ENCODE data around the gene NEK10. TPM values are rescaled to one million over a fixed set of nuclear protein-coding genes. Genes with fewer than 3 reads are reported as not detected.
"Not testable (repeated sequence)": the region's sequence is repeated elsewhere in the genome, so short reads cannot be mapped to it uniquely, and the experiment has no call there.

NEK10 gene
- total RNA-seq, 1 experiment from 2014 or later: 0.66 TPM

- Histone ChIP-seq H3K4me2 (ENCODE audit: insufficient read depth, insufficient read length, low read length) (no peak overlapping the region), H3T11ph (ENCODE audit: low read length) (no peak overlapping the region), H4K91ac (ENCODE audit: insufficient read length, low read depth, low read length) (no peak overlapping the region), H3K27ac (ENCODE audit: insufficient read length, low read depth, low read length) (no peak overlapping the region), H4K8ac (replicated peaks; ENCODE audit: insufficient read length, low read depth, low read length) (no peak overlapping the region), H3K14ac (ENCODE audit: insufficient read depth, low read length) (no peak overlapping the region), H3K18ac (ENCODE audit: insufficient read length, low read depth, low read length) (no peak overlapping the region), H3K9ac (ENCODE audit: extremely low read depth, insufficient read length, low read length) (no peak overlapping the region), H2AK5ac (ENCODE audit: insufficient read length, low read length) (no peak overlapping the region), H3K79me2 (ENCODE audit: insufficient read depth, low read length) (no peaks in the 10 kb centered on the region), H2AFZ (ENCODE audit: low read length) (no peak overlapping the region), H2BK120ac (ENCODE audit: low read depth, low read length, poor library complexity, severe bottlenecking) (no peak overlapping the region), H3K79me1 (ENCODE audit: insufficient read depth, low read depth, low read length, poor library complexity, severe bottlenecking) (no peaks in the 10 kb centered on the region), H3K9me3 (ENCODE audit: control insufficient read depth, low read depth, low read length) (peaks cover 14% of the 10 kb centered on the region), H3K4ac (ENCODE audit: low read depth, low read length) (no peak overlapping the region), H4K20me1 (ENCODE audit: control insufficient read depth, insufficient read depth, insufficient read length) (no peaks in the 10 kb centered on the region), H3K27me3 (ENCODE audit: insufficient read depth, low read length) (no peaks in the 10 kb centered on the region), H2BK12ac (ENCODE audit: insufficient read length, low read depth, low read length) (no peak overlapping the region), H2BK20ac (ENCODE audit: low read depth, low read length, poor library complexity, severe bottlenecking) (no peak overlapping the region), H3K23ac (ENCODE audit: insufficient read length, low read depth, low read length) (no peak overlapping the region), H3K4me1 (ENCODE audit: insufficient read depth, low read length) (no peaks in the 10 kb centered on the region), H2BK5ac (ENCODE audit: insufficient read length, low read length) (no peak overlapping the region), H3K23me2 (ENCODE audit: insufficient read length, low read depth, low read length, poor library complexity, severe bottlenecking) (no peaks in the 10 kb centered on the region), H3K56ac (ENCODE audit: insufficient read length, low read depth, low read length) (no peak overlapping the region), H4K5ac (ENCODE audit: insufficient read length, low read depth, low read length) (no peak overlapping the region), H2BK15ac (ENCODE audit: low read depth, low read length) (no peak overlapping the region)
- Mint-ChIP-seq H3K27ac (no peak overlapping the region), H3K4me3 (no peak overlapping the region), H3K4me1 (peaks cover 7 to 8% of the 10 kb centered on the region in 2 experiments), H3K36me3 (ENCODE audit: insufficient read depth in 1 of 3, low read depth in 3 of 3) (peaks cover 24 to 32% (median 29%) of the 10 kb centered on the region in 3 experiments), H3K9me3 (peaks cover 32 to 38% of the 10 kb centered on the region in 2 experiments), H3K27me3 (ENCODE audit: low read depth) (no peaks in the 10 kb centered on the region; the same call in 1 of the 2 replicates)
- no peak for DNase-seq
- no CpG with 5 or more reads among the region's 1 CpG for WGBS (ENCODE audit: extremely low coverage, insufficient read length, low lambda C conversion rate)
- TF ChIP-seq, protein P1, sequence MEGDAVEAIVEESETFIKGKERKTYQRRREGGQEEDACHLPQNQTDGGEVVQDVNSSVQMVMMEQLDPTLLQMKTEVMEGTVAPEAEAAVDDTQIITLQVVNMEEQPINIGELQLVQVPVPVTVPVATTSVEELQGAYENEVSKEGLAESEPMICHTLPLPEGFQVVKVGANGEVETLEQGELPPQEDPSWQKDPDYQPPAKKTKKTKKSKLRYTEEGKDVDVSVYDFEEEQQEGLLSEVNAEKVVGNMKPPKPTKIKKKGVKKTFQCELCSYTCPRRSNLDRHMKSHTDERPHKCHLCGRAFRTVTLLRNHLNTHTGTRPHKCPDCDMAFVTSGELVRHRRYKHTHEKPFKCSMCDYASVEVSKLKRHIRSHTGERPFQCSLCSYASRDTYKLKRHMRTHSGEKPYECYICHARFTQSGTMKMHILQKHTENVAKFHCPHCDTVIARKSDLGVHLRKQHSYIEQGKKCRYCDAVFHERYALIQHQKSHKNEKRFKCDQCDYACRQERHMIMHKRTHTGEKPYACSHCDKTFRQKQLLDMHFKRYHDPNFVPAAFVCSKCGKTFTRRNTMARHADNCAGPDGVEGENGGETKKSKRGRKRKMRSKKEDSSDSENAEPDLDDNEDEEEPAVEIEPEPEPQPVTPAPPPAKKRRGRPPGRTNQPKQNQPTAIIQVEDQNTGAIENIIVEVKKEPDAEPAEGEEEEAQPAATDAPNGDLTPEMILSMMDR (conservative IDR thresholded peaks at IDR 0.05): no peak
These were observed 66.3 kb downstream of the NEK10 start for GRCh38 chr3:27302891-27303290.

- not testable (repeated sequence) for H3K4me1 ChIP-seq (ENCODE audit: insufficient read depth, low read length); H3K27me3 Mint-ChIP-seq (ENCODE audit: low read depth); H3K27ac ChIP-seq (ENCODE audit: insufficient read length, low read depth, low read length); H2BK20ac ChIP-seq (ENCODE audit: low read depth, low read length, poor library complexity, severe bottlenecking); H2BK120ac ChIP-seq (ENCODE audit: low read depth, low read length, poor library complexity, severe bottlenecking); H4K5ac ChIP-seq (ENCODE audit: insufficient read length, low read depth, low read length); H4K8ac ChIP-seq (replicated peaks; ENCODE audit: insufficient read length, low read depth, low read length); H3K56ac ChIP-seq (ENCODE audit: insufficient read length, low read depth, low read length); H4K91ac ChIP-seq (ENCODE audit: insufficient read length, low read depth, low read length); H2BK15ac ChIP-seq (ENCODE audit: low read depth, low read length); H3K23me2 ChIP-seq (ENCODE audit: insufficient read length, low read depth, low read length, poor library complexity, severe bottlenecking); H2BK12ac ChIP-seq (ENCODE audit: insufficient read length, low read depth, low read length); H3K27ac Mint-ChIP-seq; H2AFZ ChIP-seq (ENCODE audit: low read length); H3T11ph ChIP-seq (ENCODE audit: low read length); H3K4me1 Mint-ChIP-seq; H4K20me1 ChIP-seq (ENCODE audit: control insufficient read depth, insufficient read depth, insufficient read length); H3K79me2 ChIP-seq (ENCODE audit: insufficient read depth, low read length); H3K27me3 ChIP-seq (ENCODE audit: insufficient read depth, low read length); H2BK5ac ChIP-seq (ENCODE audit: insufficient read length, low read length); H3K4me2 ChIP-seq (ENCODE audit: insufficient read depth, insufficient read length, low read length); H3K4ac ChIP-seq (ENCODE audit: low read depth, low read length); H2AK5ac ChIP-seq (ENCODE audit: insufficient read length, low read length); H3K18ac ChIP-seq (ENCODE audit: insufficient read length, low read depth, low read length); H3K9ac ChIP-seq (ENCODE audit: extremely low read depth, insufficient read length, low read length); H3K14ac ChIP-seq (ENCODE audit: insufficient read depth, low read length); H3K23ac ChIP-seq (ENCODE audit: insufficient read length, low read depth, low read length); H3K4me3 Mint-ChIP-seq; DNase-seq; H3K79me1 ChIP-seq (ENCODE audit: insufficient read depth, low read depth, low read length, poor library complexity, severe bottlenecking)
- H3K36me3 Mint-ChIP-seq (ENCODE audit: insufficient read depth in 1 of 3, low read depth in 3 of 3): peaks cover 24 to 32% (median 29%) of the 10 kb centered on the region in 3 experiments
- peaks cover 14% of the 10 kb centered on the region for H3K9me3 ChIP-seq (ENCODE audit: control insufficient read depth, low read depth, low read length)
- peaks cover 32 to 38% of the 10 kb centered on the region in 2 experiments for H3K9me3 Mint-ChIP-seq
- WGBS (ENCODE audit: extremely low coverage, insufficient read length, low lambda C conversion rate): no CpG with 5 or more reads among the region's 2 CpGs
These were observed 70.2 kb downstream of the NEK10 start for GRCh38 chr3:27298981-27299380.

Measured in H9 (cell line).